Fibroblast of the conjunctiva (primary cell): ENCODE measurements around the gene WDR70.
"Not testable (repeated sequence)": the region's sequence is repeated elsewhere in the genome, so short reads cannot be mapped to it uniquely, and the experiment has no call there.

Experiments
- DNase-seq: peaks from one replicate; pipeline ENCODE4 v3.0.0-alpha.2; 2010; ENCODE audit warnings: low read depth

The WDR70 gene

DNA sequence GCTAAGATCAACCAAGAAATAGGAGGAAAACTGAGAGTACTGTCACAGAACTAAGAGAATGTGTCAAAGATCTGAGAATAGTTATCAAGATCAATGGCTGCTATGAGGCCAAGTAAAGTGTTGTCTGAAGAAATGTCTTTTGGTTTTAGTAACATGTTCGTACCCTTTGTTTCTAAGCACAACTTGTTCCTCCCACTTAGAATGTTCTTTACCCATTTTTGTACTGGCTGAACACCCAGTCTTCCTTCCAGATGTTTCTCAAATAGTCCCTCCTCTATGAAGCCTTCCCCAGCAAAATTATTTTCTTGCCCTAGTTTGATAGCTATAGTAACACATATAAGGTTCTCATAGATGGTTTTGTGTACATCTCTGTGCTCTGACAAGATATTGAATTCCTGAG, 191.5 kb downstream of the WDR70 start:
- DNase-seq, result no peak

DNA sequence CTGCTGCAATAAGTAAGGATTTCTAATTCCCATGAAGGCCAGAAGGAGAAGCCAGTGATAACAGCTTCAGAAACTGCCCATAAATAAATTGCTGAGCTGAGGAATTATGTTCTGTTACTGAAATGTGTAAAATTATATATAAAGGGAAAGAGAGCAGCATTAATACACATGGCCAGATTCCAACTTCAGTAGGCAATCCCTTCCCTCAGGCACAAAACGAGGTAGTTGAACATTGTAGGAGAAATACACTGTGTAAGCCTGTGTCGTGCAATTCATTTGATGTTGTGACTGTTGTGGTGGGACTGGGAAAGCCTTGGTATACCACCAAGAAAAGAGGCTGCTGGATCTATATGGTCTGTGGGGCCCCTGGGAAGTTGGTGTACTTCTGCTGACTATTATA, 192.9 kb downstream of the WDR70 start:
- no peak for DNase-seq

DNA sequence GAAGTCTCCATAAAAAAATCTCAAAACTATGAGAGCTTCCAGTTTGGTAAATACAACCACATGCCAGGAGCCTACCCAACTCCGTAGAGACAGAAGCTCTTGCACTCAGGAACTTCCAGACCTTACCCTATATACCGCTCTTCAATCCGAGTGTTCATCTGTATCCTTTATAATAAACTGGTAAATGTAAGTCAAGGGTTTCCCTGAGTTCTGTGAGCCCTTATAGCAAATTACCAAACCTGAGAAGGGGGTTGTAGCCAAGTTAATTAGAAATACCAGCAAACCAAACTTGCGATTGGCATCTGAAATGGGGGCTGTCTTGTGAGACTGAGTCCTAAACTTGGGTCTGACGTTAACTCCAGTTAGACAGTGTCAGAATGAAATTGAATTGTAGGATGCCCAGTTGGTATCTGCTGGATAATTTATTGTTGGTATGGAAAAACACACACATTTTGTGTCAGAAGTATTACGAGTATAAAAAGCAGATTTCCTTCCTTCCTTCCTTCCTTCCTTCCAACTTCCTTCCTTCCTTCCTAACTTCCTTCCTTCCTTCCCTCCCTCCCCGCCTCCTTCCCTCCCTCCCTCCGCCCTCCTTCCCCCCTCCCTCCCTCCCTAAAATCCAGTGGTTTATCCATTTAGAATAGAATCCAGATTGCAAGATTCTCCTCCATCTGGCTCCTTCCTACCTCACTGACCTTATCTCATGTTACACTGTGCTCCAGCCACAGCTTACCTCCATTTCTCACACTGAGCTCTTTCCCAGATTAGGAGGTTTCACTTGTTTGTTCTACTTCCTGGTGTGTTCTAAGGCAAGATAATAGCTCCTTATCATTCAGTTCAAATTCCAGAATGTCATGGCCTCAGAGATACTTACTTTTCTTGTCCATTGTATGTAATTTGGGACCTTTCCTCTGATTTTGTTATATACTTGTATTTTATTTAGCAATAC, 196.7 kb downstream of the WDR70 start:
- no peak for DNase-seq

DNA sequence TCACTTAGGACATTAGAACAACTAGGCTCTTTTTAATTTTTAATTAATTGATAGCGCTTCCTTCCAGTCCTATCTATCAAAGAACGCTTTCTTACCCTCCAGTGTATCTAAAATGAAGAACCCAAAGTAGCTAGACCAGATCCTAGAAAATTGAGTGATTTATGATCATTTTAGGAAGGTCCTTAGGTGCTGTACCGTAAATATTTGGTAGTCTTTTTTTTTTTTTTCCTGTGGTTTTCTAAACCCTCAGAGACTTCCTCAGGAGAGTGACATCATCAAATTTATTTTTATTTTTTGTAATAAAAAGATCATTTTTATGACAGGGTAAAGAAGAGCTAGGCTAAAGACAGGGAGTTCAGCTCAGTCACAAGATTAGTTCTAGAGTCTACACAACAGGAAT, 197.4 kb downstream of the WDR70 start:
- DNase-seq, result no peak

DNA sequence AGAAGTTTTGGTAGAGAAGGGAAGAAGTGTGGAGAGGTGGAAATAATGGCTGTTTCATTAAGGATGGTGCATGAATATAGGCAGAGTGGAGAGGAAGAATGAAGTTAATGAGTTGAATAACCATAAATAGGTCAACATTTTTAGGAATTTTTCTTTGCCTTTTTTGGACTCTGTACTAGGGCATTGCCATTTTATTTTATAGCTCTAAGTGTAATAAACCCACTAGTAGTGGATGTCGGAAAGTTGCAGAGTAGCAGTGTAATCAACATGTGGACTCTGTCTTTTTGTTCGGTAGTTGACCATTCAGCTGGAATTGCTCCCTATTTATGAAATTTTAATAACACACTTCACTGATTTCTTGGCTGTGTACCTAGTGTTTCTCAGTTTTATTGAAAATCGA, 199.1 kb downstream of the WDR70 start:
- no peak for DNase-seq

DNA sequence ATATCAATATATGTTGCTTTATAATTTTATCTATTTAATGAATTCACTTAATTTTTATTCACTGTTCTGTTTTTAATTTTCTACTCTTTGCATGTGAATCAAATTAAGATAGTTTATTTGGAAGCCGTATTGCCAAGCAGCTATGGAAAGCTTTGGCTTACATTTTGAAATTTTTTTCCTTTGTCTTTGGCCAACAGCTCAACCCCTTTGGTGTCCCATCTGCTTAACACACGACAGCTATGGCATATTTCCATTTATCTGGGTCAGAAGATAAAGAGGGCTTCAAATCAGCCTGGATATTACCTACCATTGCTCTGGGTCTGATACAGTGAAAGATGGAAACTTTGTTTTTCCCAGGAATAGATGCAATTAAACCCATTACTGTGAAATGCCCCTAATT, 201.0 kb downstream of the WDR70 start:
- DNase-seq, result peak; percentile 5

DNA sequence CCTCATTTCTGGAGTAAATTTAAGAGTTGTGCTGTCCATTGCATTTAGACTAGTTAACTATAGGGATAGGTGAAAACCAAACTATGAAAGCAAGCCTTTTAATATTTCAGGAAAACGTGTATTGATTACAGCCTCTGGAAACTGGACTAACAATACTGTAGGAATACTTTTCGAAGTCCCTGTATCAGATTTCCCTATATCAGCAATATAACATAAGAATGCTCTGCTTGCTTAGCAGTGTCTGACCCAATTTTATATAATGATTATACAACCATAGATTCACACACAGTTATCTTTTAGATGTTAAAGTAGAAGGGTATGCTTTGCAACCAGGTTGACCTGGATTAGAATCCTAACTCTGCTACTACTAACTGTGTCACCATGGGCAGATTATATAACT, 203.1 kb downstream of the WDR70 start:
- DNase-seq, result no peak

DNA sequence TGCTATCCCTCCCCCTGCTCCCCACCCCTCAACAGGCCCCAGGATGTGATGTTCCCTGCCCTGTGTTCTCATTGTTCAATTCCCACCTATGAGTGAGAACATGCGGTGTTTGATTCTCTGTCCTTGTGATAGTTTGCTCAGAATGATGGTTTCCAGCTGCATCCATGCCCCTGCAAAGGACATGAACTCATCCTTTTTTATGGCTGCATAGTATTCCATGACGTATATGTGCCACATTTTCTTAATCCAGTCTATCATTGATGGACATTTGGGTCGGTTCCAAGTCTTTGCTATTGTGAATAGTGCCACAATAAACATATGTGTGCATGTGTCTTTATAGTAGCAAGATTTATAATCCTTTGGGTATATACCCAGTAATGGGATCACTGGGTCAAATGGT, 214.2 kb downstream of the WDR70 start:
- not testable (repeated sequence) for DNase-seq

DNA sequence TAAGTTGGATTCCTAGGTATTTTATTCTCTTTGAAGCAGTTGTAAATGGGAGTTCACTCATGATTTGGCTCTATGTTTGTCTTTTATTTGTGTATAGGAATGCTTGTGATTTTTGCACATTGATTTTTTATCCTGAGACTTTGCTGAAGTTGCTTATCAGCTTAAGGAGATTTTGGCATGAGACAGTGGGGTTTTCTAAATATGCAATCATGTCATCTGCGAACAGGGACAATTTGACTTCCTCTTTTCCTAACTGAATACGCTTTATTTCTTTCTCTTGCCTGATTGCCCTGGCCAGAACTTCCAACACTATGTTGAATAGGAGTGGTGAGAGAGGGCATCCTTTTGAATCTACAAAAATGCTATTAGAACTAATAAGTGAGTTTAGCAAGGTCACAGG, 215.7 kb downstream of the WDR70 start:
- DNase-seq, result not testable (repeated sequence)

DNA sequence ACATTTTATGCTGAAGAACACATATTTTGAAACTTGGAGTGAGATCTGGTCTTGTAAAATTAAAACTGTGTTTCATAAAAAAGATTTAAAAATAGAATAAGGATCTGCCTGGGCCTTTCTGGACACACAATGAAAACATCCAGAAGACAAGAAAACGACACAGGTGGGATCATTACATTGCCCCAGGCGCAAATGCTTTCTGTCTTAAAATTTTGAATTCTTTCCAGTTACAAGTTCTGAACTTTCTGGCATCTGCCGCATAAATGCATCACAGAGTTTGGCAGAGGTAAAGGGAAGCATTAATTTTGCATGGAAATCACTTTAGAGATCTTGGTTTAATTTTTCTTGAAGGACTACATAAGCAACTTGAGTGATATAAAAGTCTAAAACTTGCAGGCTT, 219.6 kb downstream of the WDR70 start:
- no peak for DNase-seq

DNA sequence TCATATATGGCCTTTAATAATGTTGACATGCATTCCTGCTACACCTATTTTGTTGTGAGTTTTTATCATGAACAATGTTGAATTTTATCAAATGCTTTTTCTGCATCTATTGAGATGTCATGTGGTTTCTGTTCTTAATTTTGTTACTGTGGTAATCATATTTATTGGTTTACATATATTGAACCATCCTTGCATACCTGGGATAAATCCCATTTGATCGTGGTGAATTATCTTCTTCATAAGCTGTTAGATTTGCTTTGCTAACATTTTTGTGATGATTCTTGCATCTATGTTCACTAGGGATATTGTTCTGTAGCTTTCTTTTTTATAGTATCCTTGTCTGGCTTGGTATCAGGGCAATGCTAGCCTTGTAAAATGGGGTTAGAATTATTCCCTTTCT, 222.0 kb downstream of the WDR70 start:
- no peak for DNase-seq

DNA sequence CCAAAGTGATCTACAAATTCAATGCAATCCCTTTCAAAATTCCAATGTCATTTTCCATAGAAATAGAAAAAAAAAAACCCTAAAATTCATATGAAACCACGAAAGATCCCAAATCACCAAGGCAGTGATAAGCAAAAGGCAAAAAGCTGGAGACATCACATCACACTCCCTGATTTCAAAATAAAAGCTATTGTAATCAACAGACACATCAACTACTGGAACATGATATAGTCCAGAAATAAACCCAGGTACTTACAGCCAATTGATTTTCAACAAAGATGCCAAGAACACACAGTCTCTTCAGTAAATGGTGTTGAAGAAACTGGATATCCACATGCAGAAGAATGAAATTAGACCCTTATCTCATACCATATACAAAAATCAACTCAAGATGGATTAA, 224.0 kb downstream of the WDR70 start:
- DNase-seq, result no peak

DNA sequence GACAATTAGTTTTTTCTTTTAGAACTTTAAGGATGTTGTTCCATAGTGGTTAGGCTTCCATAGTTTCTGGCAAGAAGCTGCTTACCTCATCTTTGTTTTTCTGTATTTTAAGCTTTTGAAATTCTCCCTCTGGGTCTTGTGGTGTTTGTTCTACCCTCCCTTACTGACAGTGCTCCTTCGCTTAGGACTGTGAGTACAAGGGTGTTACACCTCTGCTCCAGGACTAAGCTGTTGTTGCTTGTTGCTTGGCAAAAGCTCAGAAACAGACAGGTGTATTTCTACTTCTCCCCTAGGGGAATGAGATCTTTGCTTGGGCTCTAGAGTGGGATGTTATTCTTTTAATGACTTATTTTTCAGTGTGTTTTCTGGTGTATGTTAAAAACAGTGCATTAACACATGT, 225.2 kb downstream of the WDR70 start:
- DNase-seq, result no peak

DNA sequence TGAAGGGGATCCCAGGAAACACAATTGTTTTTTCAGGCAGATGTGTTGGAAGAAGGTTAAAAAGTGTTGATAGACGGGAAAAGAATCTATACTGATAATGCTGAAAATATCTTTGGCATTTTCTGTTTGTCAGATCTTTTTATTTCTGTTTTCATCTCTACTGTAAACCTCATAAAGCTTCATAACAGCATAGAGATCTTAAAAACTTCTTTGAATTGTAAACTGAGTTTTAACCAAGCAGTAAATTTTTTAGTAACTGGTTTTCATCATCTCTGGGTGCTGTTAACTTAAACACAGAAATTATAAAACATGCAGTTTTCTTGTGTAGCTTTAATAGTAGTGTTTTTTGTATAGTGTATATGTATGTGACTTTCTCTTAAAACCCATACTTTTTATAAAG, 227.0 kb downstream of the WDR70 start:
- DNase-seq, result no peak

DNA sequence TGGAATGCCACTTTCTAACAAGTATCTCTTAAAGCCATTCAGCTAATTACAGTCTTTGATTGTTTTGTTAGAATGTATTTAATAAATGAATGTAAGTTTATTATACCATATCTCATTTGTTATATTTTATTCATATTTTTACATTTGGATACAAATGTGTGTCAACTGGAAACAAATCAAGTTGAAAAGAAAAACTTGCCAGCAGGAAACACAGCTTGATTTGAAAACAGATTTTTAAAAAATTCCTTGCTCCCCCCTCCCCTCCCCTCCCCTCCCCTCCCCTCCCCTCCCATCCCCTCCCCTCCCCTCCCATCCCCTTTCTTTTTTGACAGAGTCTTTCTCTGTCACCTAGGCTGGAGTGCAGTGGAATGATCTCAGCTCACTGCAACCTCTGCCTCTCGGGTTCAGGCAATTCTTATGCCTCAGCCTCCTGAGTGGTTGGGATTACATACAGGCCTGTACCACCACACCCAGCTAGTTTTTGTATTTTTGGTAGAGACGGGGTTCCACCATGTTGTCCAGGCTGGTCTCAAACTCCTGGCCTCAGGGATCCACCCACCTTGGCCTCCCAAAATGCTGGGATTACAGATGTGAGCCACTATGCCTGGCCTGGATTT, 227.6 kb downstream of the WDR70 start:
- no peak for DNase-seq

DNA sequence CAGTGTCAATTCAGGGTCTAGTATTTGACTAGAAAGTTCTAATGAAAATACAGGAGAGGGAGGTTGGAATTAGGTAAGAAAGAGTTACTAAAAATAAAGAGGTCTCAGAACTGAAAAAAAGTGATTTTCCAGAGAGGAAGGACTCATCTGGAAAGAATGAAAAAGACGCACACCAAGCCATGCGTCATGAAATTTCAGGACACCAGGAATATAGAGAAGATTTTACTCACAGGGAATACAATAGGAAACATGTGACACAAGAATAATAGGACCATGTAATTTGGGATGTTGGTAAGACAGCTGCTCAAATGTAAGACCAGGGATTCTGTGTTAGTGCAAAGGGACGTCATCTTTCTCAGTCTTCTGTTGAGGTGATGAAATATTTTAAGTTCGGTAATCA, 236.1 kb downstream of the WDR70 start:
- peak; percentile 55 for DNase-seq

DNA sequence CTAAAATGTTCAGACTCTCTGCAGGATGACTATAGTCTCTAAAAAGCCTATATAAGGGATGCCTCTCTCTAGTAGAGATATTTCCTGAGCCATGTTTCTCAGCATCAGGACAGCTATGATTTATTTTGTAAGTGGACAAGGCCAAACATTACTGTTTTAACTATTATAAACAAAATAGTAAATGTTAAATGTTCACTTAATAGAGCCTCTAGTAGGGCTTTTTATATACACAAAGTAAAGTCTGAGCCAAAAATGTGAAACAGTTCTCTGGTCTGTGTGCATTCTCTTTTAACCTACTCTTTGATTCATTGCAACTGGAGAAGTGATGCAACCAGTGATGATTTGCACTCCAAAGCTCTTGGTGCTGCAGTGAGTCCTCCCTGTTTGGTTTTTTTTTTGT, 240.2 kb downstream of the WDR70 start:
- DNase-seq, result peak; percentile 34

DNA sequence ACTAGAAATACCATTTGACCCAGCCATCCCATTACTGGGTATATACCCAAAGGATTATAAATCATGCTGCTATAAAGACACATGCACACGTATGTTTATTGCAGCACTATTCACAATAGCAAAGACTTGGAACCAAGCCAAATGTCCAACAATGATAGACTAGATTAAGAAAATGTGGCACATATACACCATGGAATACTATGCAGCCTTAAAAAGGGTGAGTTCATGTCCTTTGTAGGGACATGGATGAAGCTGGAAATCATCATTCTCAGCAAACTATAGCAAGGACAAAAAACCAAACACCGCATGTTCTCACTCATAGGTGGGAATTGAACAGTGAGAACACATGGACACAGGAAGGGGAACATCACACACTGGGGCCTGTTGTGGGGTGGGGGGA, 243.2 kb downstream of the WDR70 start:
- DNase-seq, result not testable (repeated sequence)

DNA sequence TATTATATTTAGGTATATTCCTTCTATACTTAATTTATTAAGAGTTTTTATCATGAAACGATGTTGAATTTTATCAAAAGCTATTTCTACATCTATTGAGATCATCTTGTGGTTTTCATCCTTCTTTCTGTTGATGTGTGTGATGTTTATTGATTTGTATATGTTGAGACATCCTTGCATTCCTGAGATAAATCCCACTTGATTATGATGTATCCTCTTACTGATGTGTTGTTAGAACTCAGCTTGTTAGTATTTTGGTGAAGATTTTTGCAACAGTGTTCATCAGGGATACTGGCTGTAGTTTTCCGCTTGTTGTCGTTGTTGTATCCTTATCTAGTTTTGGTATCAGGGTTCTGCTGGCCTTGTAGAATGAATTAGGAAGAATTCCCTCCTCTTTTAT, 247.1 kb downstream of the WDR70 start:
- DNase-seq, result no peak

DNA sequence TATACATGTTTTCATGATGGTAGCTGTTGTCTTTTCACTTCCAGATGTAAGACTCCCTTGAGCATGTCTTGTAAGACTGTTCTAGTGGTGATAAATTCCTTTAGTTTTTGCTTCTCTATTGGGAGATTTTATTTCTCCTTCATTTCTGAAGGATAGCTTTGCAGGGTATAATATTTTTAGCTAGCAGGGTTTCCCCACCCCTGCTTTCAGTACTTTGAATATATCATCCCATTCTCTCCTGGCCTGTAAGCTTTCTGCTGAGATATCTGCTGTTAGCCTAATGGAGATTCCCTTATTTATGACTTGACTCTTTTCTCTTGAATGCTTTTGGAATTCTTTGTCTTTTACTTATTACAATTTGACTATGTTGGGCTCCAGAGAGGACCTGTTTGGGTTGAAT, 249.8 kb downstream of the WDR70 start:
- no peak for DNase-seq

DNA sequence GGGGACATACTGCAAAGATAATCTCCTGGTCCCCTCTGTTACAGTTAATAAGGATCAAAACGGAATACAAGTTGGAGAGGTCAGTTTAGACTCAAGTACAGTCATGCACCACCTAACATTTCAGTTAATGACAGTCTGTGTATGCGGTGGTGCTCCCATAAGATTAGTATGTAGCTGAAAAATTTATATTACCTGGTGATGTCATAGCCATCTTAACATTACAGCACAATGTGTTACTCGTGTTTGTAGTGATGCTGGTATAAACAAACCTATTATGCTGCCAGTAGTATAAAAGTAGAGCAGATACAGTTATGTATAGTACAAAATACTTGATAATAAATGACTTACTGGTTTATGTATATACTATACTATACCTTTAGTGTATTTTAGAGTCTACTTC, 252.8 kb downstream of the WDR70 start:
- no peak for DNase-seq

DNA sequence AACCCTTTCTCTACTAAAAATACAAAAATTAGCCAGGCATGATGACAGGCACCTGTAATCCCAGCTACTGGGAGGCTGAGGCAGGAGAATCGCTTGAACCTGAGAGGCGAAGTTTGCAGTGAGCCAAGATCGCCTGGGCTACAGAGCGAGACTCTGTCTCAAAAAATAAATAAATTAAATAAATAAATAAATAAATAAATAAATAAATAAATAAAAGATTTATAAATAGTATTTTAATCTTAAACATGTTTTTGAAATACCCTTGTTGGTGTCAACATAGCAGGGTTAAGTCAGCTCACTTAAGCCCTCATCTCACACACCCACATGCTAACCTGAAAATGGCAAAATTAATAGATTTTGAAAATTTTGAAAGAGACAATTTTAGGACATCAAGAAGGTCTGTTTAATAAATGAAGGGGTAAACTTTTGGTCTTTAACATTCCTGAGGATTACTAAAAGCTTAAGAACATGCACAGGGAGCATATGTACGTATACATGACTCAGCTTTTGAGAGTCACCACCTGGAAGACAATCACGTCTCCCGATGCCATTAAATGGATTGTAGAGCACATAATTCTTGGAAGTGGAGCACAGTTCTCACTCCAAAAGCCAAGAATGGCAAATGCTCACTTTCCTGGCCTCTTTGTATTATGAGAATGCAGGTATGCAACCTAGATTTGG, 258.2 kb downstream of the WDR70 start:
- DNase-seq, result no peak

DNA sequence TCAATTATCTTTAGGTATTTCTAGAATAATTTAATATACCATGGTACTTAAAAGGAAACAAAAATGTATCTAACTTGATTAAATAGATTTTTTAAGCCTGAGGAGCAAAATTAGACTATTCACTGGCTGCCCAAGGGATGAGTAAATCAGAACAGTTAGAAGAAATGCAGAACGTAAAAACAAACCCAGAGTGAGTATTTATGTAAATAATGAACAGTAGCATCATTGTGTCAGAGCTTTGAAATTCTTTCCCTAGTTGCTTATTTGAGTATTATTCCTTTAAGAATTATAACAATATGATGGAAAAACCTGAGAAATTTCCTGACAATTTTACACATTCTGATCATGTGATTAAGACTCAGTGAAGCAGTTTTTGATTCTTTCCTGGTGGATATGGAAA, 259.8 kb downstream of the WDR70 start:
- no peak for DNase-seq
